Activated CD8-positive, alpha-beta memory T cell treated with anti-CD3 and anti-CD28 coated beads for 4 hours (primary cell): ENCODE measurements around the gene GFOD2.

ENCODE experiments used
- DNase-seq, 2 donors: peaks; one replicate each; pipeline ENCODE4 v3.0.0-alpha.2; 2020; ENCODE audit warnings: low read depth in 2 of 2

GFOD2 gene

DNA sequence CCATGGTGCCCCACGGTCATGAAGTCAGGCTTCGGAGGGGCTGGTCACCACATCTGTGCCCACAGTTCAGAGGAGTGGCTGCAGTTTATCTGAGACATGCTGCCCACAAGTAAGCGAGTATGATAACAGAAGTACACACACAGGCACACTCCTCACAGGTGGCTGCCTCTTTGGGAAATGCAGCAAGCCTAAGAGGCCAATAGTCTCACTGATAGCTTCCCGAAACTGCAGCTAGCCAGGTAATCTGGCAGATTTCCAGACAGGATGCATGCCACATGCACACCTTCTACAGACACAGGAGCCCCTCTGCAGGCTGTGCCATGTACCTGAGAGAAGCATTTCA, 12.6 kb upstream of the GFOD2 start:
- DNase-seq: no peak

DNA sequence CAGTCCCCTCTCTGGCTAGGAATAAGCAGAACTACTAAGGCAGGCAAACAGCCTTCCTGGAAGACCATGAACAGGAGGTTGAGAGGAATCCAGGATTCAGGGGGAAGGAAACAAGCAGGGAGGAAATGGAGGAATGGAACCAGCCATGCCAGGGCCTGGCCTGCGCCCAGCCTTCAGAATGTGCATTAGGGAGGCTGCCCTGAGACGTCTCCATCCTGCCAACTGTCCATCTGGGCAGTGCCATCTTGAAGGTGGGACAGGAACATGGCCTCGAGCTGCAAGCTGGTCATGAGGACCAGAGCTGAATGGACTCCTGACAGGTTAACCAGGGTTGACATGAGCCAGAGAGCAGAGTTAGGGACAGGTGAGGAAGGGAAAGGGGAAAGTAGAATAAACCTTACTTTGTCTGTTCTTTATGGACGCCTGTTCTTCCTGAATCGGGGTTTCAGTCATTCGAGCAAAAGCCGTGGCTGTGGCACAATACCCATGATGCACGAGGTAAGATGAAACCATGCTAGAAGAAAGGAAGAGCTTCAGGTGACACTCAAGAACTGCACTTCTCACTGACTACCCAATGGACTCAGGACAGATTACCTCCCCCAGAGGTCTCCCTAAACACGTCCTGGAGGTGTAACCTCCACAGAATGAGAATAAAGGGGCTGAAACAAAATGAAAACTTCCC, 12.1 kb upstream of the GFOD2 start:
- no peak for DNase-seq

- no peak for DNase-seq
Observed at GRCh38 chr16:67730326-67730725, 11.2 kb upstream of the GFOD2 start.

DNA sequence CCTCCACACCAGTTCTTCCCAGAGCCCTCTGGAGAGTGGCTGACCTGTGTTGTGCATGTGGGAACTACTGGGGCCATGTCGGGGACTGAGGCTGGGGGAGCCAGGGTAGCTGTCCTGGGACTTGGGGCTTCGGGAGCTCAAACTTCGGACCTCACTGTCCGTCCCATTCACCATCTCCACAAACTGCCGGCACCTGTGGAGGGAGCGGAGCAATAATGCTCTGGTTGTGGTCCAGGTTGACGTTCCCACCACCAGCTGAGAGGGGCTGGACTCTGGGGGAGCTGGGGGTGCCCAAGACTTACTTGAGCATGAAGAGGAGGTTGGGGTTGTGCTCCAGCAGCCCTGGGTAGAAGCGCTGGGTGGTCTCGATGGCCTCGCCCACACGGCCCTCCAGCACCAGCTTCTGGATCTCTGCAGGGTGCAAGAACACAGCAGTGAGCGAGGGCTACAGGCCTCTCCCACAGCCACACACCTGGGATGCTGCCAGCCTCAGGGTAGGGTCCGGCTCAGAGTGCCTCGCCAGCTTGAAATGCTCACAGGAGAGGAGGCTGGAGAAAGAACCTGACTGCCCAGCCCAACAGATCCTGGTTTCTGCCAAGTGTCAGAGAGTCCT, 10.6 kb upstream of the GFOD2 start:
- no peak for DNase-seq

- no peak for DNase-seq
Observed at GRCh38 chr16:67727521-67728485, 8.7 kb upstream of the GFOD2 start.

- no peak for DNase-seq
Observed at GRCh38 chr16:67726106-67727034, 7.3 kb upstream of the GFOD2 start.

DNA sequence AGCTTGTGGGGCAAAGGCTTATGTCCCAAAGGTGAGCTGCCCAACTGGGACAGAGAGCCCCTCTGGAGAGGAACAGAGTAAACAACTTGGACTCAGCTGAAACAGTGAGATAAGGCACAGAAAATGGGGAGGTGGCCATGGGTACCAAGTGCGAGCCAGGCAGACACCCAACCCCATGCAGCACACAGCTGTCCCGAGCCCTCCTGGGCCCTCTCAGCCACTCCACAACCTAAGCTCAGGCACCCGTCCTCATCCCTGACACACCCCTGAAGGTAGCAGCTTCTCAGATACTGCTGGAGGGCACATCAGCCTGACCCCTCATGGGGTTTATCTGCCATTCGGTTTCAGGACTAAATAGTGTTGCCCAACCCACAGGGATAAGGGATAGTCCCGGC, 4.8 kb upstream of the GFOD2 start:
- DNase-seq: no peak

DNA sequence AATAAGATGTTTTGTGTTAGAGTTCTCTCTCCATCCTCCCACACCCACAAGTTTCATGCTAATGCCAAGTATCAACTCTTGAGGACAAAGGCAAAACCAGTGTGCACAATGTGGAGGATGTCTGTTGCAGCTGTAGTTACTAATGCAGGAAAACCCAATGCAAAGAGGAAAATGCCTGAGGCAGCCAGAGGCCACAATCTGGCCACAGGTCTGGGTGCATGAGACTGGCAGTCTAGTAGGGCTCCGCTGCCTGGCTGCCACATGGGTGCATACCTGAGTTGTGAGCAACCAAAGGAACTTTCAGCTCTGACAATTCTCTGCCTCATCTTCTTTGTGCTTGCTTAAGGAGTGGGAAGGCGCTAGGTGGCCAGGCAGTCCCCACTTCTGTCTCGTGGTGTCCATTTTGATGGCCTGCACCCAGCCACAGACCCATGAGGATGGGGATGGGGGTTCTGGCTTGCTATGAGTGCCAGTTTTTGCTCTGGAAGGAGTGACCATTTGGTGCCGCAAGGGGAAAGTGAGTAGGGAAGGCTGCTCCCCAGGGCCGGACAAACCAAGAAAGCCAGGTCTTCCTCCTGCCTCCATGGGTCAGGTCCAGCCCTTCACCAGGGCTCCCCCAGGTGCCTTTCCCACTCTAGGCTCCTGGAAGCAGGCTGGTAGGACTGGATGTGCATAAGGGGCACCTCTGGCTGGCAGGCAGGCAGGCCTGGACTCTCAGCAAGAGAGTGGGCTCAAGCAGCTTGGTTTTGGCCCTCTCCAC, 4.2 kb upstream of the GFOD2 start:
- DNase-seq: no peak

- no peak for DNase-seq
Observed at GRCh38 chr16:67720236-67720635, 1.1 kb upstream of the GFOD2 start.

- no peak for DNase-seq
Observed at GRCh38 chr16:67719778-67720144, 645 bp upstream of the GFOD2 start.

GRCh38 chr16:67718668-67719047, 458 bp downstream of the GFOD2 start:
- DNase-seq: no peak

DNA sequence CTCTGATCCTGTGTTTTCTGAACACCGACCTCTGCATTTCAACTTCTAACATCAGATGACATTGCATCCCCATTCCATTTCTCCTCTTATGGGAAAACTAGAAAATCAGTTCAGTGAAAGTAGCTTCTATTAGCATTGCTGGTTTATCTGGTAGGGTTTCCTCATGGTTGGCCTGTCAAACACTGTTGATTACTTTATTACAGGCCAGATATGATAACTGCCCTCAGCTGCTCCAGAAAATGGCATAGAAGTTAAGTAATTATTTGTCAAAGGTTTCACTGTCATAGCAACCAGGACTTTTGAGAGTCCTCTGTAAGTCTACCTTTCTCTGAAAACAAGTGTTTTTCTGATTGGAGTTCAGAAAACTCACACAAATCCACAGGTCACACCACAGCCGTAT, 3.0 kb downstream of the GFOD2 start:
- DNase-seq: no peak

- DNase-seq: no peak
Observed at GRCh38 chr16:67714522-67714921, 4.6 kb downstream of the GFOD2 start.

GRCh38 chr16:67713647-67714273, 5.4 kb downstream of the GFOD2 start:
- DNase-seq: no peak

DNA sequence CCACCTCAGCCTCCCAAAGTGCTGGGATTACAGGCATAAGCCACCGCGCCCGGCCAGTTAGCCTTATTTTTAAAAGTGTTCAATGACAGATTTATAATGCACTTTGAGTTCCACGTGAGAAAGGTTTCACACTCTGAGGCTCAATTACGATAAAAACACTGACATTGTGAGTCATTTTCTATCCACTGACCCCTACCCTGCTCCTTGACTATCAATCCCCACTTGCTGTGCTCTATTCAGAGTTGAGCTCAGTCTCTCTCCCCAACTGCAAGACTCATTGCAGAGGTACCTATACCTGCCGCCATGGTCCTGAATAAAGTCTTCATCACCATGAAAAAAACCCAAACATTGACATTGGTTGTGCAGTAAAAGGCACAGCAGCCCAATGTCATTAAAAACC, 8.5 kb downstream of the GFOD2 start:
- DNase-seq: no peak

GRCh38 chr16:67709050-67709449, 10.1 kb downstream of the GFOD2 start:
- DNase-seq: no peak

DNA sequence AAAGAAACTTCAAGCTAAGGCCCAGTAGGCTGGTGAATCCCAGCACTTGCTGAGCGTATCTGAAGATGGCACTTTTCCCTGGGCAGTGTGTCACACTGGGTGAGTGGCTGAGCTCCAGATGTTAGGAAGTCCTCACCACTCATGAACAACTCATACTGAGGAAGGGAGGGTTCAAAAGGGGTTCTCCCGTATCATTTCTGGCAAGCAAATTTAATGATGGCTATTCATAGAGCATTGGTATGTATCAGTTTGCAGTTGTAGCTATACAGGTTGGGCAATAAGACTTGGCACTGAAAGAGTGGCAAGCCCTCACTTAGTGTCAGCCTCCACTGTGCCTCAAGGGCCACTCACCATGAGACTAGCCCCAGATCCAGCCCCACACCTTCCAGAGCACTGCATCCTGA, 10.7 kb downstream of the GFOD2 start:
- DNase-seq: no peak

GRCh38 chr16:67707790-67708189, 11.3 kb downstream of the GFOD2 start:
- no peak for DNase-seq

- DNase-seq: no peak
Observed at GRCh38 chr16:67707210-67707609, 11.9 kb downstream of the GFOD2 start.

DNA sequence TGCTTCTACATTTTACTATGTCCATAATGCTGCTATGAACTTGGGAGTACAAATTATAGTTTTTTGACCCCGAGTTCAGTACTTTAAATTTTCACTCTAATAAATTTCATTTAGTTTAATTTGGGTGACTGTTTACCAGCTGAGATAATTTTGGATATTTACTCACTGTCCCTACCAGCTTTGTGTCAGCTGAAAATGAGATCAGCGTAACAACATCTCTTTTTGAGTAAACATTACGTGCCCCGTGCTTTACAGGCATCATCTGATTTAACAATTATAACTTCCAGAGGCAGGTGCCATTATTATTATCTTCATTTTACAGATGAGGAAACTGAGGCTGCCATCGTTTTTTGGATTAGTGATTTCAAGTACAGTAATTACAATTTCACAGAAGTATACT, 15.0 kb downstream of the GFOD2 start:
- no peak for DNase-seq

GRCh38 chr16:67703626-67704025, 15.5 kb downstream of the GFOD2 start:
- no peak for DNase-seq
